Body of pancreas (tissue), 4 donors: ENCODE results near the gene MICU1. TPM values are rescaled to one million over a fixed set of nuclear protein-coding genes. Genes with fewer than 3 reads are reported as not detected.

Experiments used
- ATAC-seq: fragments of 150-250 bp; one replicate; pipeline ENCODE4 v1.9.1; 2016
- DNase-seq, 4 donors: peaks; one replicate each; pipeline ENCODE4 v3.0.0-alpha.2; 2019
- H3K27ac ChIP-seq, 4 donors: fragments of 200-600 bp; sonication (generic); 1 replicate in 3 of 4; 2 replicates in 1 of 4; pipeline versions ENCODE4 v1.5.1 to v1.6.1; 2016 to 2019; ENCODE audit warnings: mild to moderate bottlenecking in 1 of 4, mixed read lengths in 1 of 4, moderate library complexity in 1 of 4
- H3K27me3 ChIP-seq, 2 donors: fragments of 200-600 bp; sonication (generic); one replicate each; pipeline ENCODE4 v1.6.0; 2016; ENCODE audit warnings: mild to moderate bottlenecking in 1 of 2
- H3K36me3 ChIP-seq, 2 donors: fragments of 200-600 bp; sonication (generic); replicated peaks in 1 of 2; 2 replicates each; pipeline ENCODE4 v1.5.1; 2016; ENCODE audit warnings: low read depth in 2 of 2; ENCODE audit not compliant: insufficient read depth in 1 of 2
- H3K4me1 ChIP-seq: fragments of 200-600 bp; sonication (generic); one replicate; pipeline ENCODE4 v1.6.0; 2016
- H3K4me3 ChIP-seq, 2 donors: fragments of 200-600 bp; sonication (generic); 1 replicate in 1 of 2; 2 replicates in 1 of 2; pipeline ENCODE4 v1.5.1; 2016 to 2019
- H3K9me3 ChIP-seq, 3 donors: fragments of 200-600 bp; sonication (generic); 1 replicate in 2 of 3; 2 replicates in 1 of 3; pipeline ENCODE4 v1.5.1; 2016
- POLR2A ChIP-seq, 3 donors: fragments of 450-650 bp; IDR thresholded peaks; one replicate each; pipeline ENCODE4 v1.6.1; 2016; ENCODE audit warnings: antibody characterized with exemption in 3 of 3, mild to moderate bottlenecking in 2 of 3
- WGBS, 2 donors: methylation state at CpG; one replicate each; pipeline ENCODE4 v1.1.5; 2017; 5-methylcytosine and 5-hydroxymethylcytosine counted together
- intact Hi-C: fragments of 100-400 bp; cut with DNase I; formaldehyde crosslinking; loops from one replicate; pipeline ENCODE4 v1.15.1; 2023
- total RNA-seq, 2 donors: library from RNA; depleted of rRNA; stranded (reverse); fragments of >200 nt; gene quantifications; one replicate each; pipeline ENCODE4 v1.1.0, GENCODE V29; 2016
- TF ChIP-seq, protein P1 (sequence below), 7 experiments: fragments of 450-650 bp in 4 of 7; fragments of 200-600 bp in 3 of 7; sonication (generic) in 3 of 7; IDR thresholded peaks; one replicate each; pipeline ENCODE4 v1.5.1; 2016 to 2019; ENCODE audit warnings: antibody characterized with exemption in 7 of 7

Gene MICU1
- total RNA-seq, 2 donors from 2014 or later: 14.0 to 23.1 TPM

DNA sequence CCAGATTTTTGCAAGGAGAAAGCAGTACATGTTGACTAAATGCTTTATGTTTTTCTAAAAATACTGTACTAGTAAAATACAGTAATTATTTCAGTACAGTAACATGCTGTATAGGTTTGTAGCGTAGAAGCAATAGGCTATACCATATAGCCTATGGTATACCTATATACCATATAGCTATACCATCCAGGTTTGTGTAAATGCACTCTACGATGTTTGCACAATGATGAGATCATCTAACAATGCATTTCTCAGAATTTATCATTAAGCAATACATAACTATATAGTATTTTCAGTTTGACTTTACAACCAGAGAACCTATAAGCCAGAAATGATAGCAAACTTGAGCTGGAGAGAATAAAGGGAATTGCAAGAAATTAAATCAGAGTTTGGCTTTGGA is 161.4 kb downstream of the MICU1 start:
- H3K27ac ChIP-seq: no peak overlapping the region
- ATAC-seq (no peak), DNase-seq (no peak)
- no peaks in the 10 kb centered on the region for H3K36me3 ChIP-seq
- H3K27me3 ChIP-seq: no peaks in the 10 kb centered on the region
- no peaks in the 10 kb centered on the region for H3K4me1 ChIP-seq
- TF ChIP-seq, protein P1, sequence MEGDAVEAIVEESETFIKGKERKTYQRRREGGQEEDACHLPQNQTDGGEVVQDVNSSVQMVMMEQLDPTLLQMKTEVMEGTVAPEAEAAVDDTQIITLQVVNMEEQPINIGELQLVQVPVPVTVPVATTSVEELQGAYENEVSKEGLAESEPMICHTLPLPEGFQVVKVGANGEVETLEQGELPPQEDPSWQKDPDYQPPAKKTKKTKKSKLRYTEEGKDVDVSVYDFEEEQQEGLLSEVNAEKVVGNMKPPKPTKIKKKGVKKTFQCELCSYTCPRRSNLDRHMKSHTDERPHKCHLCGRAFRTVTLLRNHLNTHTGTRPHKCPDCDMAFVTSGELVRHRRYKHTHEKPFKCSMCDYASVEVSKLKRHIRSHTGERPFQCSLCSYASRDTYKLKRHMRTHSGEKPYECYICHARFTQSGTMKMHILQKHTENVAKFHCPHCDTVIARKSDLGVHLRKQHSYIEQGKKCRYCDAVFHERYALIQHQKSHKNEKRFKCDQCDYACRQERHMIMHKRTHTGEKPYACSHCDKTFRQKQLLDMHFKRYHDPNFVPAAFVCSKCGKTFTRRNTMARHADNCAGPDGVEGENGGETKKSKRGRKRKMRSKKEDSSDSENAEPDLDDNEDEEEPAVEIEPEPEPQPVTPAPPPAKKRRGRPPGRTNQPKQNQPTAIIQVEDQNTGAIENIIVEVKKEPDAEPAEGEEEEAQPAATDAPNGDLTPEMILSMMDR (IDR thresholded peaks at IDR 0.05): no peak
- TF ChIP-seq POLR2A (IDR thresholded peaks at IDR 0.05): no peak
- 50 to 63% methylated on average over 2 of the region's 2 CpGs for WGBS, 2 donors
- no peak overlapping the region for H3K4me3 ChIP-seq
- no peaks in the 10 kb centered on the region for H3K9me3 ChIP-seq
- intact Hi-C loops: no loop called here

DNA sequence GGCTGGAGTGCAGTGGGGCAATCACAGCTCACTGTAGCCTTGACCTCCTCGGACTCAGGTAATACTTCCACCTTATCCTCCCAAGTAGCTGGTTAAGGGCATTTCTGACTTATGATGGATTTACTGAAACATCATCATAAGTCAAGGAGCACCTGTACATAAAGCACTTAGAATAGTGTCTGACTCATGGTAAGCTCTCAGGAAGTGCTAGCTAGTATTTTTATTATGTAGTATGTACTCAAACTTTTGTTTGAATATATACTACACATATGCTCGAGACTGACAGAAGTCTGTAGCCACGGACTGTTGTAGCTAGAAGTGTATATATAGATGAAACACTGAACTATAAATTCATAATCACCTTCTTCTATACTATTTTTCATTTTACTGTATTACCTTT is 163.6 kb downstream of the MICU1 start:
- H3K4me1 ChIP-seq: no peaks in the 10 kb centered on the region
- H3K27ac ChIP-seq: no peak overlapping the region
- no peak overlapping the region for H3K4me3 ChIP-seq
- intact Hi-C loops: no loop called here
- H3K27me3 ChIP-seq: no peaks in the 10 kb centered on the region
- DNase-seq: no peak
- TF ChIP-seq POLR2A (IDR thresholded peaks at IDR 0.05): no peak
- TF ChIP-seq, protein P1 (IDR thresholded peaks at IDR 0.05): no peak
- no peak for ATAC-seq
- H3K9me3 ChIP-seq: no peaks in the 10 kb centered on the region
- WGBS, 2 donors: 93 to 94% methylated on average over 3 of the region's 3 CpGs
- H3K36me3 ChIP-seq: no peaks in the 10 kb centered on the region

DNA sequence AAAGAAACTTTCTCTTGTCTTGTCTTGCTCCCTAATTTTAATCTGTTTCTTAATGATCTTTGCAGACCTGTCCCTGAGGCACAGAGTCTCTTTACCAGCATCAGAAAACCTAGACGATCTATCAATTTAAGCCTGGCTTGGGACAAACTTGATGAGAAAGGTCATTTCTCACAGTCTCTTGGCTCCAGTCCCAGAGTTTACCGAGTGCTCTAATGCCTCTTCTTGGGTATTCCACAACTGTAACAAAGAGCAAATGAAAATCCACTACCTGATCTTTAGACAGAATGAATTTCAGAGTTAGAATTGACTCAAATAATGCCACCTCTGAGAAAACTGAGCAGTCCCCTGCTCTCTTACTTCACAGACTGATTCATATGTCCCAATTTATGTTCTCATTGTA is 164.8 kb downstream of the MICU1 start:
- no peak for DNase-seq
- intact Hi-C loops: no loop called here

DNA sequence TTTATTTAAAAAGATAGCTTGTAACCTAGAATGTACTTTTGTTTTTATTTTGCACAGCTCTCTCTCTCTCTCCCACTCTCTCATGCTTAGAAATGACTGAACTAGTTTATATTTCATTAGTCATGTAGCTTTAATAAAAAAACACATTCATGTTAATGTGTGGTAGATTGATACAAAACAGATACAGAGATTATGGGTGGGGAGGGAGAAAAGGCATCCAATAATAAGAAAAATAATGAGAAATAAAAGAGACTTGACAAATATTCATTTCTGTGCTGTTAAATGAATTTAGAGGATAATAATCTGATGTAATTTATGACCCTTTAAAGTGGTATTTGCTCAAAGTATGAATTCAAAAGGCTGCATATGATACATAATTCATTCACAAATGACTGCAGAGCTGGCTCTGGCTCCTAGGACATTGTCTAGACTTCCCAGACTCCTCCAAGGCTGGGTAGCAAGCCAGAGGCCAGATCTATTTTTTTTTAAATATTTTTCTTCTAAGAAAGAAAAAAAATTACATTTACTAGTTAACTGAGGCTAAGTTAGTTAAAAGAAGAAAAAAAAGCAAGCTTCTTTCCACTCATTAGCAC is 165.5 kb downstream of the MICU1 start:
- Histone ChIP-seq H3K4me3 (no peak overlapping the region), H3K27me3 (no peaks in the 10 kb centered on the region), H3K36me3 (no peaks in the 10 kb centered on the region), H3K27ac (no peak overlapping the region), H3K4me1 (no peaks in the 10 kb centered on the region), H3K9me3 (no peaks in the 10 kb centered on the region)
- ATAC-seq (no peak), DNase-seq (no peak)
- no peak for TF ChIP-seq POLR2A (IDR thresholded peaks at IDR 0.05)
- TF ChIP-seq, protein P1 (IDR thresholded peaks at IDR 0.05): no peak
- intact Hi-C loops: no loop called here

More for the DNA sequence above, 164.8 kb downstream of the MICU1 start:
- no peaks in the 10 kb centered on the region for H3K4me1 ChIP-seq
- no peaks in the 10 kb centered on the region for H3K36me3 ChIP-seq
- TF ChIP-seq, protein P1 (IDR thresholded peaks at IDR 0.05): no peak
- no peak for TF ChIP-seq POLR2A (IDR thresholded peaks at IDR 0.05)
- 20 to 29% methylated on average over 2 of the region's 2 CpGs for WGBS, 2 donors
- no peak overlapping the region for H3K27ac ChIP-seq
- no peak overlapping the region for H3K4me3 ChIP-seq
- H3K9me3 ChIP-seq: no peaks in the 10 kb centered on the region
- ATAC-seq: no peak
- H3K27me3 ChIP-seq: no peaks in the 10 kb centered on the region

DNA sequence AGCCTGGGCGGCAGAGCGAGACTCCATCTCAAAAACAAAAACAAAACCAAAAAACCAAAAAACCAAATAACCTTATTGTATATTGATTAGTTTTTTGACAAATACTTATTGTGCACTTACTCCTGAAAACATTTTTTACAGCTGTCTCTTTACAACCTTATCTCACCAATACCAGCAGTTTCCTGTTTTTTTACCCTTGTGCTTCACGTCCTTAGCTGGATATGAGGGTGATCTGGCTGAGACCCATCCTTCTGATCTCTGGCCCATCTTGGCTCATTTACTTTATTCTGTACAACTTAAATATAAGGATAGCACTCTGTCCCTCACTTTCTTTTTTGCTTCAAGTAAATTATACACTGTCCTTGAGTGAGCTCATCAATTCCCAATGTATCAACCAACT is 166.6 kb downstream of the MICU1 start:
- TF ChIP-seq, protein P1 (IDR thresholded peaks at IDR 0.05): no peak
- no peak for TF ChIP-seq POLR2A (IDR thresholded peaks at IDR 0.05)
- WGBS, 2 donors: 88 to 89% methylated on average over 3 of the region's 3 CpGs
- H3K4me1 ChIP-seq: no peaks in the 10 kb centered on the region
- H3K4me3 ChIP-seq: no peak overlapping the region
- DNase-seq: no peak
- no peaks in the 10 kb centered on the region for H3K9me3 ChIP-seq
- H3K36me3 ChIP-seq: no peaks in the 10 kb centered on the region
- H3K27ac ChIP-seq: no peak overlapping the region
- intact Hi-C loops: no loop called here
- ATAC-seq: no peak
- H3K27me3 ChIP-seq: no peaks in the 10 kb centered on the region
